Stimulated activated naive B cell treated with anti-CD40 and anti-IgM and Interleukin-4, amounts not matched to agents 10 μg/mL and 1 μg/mL and 100 μg/mL, for 72 hours (primary cell): ENCODE data around the gene DNAH5.
A peak's percentile ranks its signal among the peaks of the same experiment; 100 is the strongest.

Source experiments
- ATAC-seq, 2 donors: fragments of 150-1000 bp; cut with Tn5 transposase; replicated peaks; 2 replicates each; pipeline ENCODE4 v1.10.0; 2021; ENCODE audit warnings: moderate library complexity in 1 of 2
- DNase-seq: peaks from one replicate; pipeline ENCODE4 v3.0.0; 2021
- H3K27ac Mint-ChIP-seq: one replicate; pipeline ENCODE4 v1.8.0; 2022; ENCODE audit warnings: mild to moderate bottlenecking, mixed read lengths
- H3K27me3 Mint-ChIP-seq, 2 donors: one replicate each; pipeline ENCODE4 v1.8.0; 2022; ENCODE audit warnings: mixed read lengths in 2 of 2
- H3K36me3 Mint-ChIP-seq, 2 donors: one replicate each; pipeline ENCODE4 v1.8.0; 2022; ENCODE audit warnings: mixed read lengths in 2 of 2, mild to moderate bottlenecking in 1 of 2
- H3K4me1 Mint-ChIP-seq, 2 donors: one replicate each; pipeline ENCODE4 v1.8.0; 2022; ENCODE audit warnings: mixed read lengths in 2 of 2, mild to moderate bottlenecking in 1 of 2
- H3K4me3 Mint-ChIP-seq, 2 donors: one replicate each; pipeline ENCODE4 v1.8.0; 2022; ENCODE audit warnings: mild to moderate bottlenecking in 2 of 2, mixed read lengths in 2 of 2, moderate library complexity in 1 of 2
- H3K9me3 Mint-ChIP-seq, 2 donors: one replicate each; pipeline ENCODE4 v1.8.0; 2022; ENCODE audit warnings: mixed read lengths in 2 of 2, mild to moderate bottlenecking in 1 of 2

The DNAH5 gene

DNA sequence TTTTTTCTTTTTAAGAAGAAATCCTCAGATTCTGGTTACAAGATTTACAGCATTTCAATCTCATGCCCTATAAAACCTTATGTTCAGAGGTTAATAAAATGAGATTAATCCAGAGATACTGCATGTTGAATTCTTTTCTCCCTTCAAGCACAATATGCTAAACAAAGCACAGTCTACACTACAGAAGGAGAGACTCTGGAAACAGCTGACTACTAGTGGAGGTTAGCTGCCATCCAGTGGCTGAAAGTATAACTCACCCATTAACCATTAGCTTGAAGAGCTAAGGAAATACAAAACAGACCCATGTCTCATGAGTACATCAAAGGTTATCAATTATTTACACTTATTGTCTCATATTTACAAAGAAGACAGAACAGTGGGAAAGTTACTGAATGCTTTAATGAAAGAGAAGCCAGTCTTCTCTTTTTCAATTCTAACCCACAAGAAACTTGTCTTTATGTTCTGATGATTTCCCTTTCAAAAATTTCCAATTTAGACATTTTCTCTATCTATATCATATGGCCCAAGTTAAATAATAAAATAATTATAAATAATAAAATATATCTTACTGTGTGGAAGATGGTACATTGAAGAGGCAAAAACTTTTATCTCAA, 12.7 kb upstream of the DNAH5 start:
- H3K4me1 Mint-ChIP-seq, result no peaks in the 10 kb centered on the region
- ATAC-seq (peak; percentile 73 to 85), DNase-seq (no peak)
- H3K4me3 Mint-ChIP-seq, result no peak overlapping the region
- peaks cover 2 to 8% of the 10 kb centered on the region in 2 donors for H3K9me3 Mint-ChIP-seq
- peaks cover 4 to 15% of the 10 kb centered on the region in 2 donors for H3K27me3 Mint-ChIP-seq
- no peaks in the 10 kb centered on the region for H3K36me3 Mint-ChIP-seq
- no peak overlapping the region for H3K27ac Mint-ChIP-seq

DNA sequence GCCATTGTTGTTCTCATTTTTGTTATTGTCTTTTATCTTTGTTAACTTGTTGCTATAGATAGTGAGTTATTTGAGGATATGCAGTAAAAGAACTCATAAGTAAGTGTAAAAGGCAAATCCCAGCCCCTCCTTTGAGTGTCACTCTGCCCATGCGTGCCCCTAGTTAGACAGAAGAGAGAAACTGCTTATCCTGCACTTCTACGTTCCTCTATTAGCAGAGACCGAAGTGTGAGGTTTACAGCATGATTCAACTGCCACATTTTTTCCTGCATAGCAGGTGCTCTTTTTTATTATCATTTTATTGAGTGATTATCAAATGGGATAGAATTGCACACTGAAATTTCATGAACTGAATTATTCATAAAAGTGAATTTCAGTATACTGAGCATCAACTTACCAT, 12.0 kb upstream of the DNAH5 start:
- Mint-ChIP-seq H3K27me3 (peaks cover 6 to 12% of the 10 kb centered on the region in 2 donors), H3K9me3 (peaks cover 2 to 8% of the 10 kb centered on the region in 2 donors), H3K4me3 (no peak overlapping the region), H3K36me3 (no peaks in the 10 kb centered on the region), H3K27ac (no peak overlapping the region), H3K4me1 (no peaks in the 10 kb centered on the region)
- no peak for DNase-seq
- no peak for ATAC-seq

DNA sequence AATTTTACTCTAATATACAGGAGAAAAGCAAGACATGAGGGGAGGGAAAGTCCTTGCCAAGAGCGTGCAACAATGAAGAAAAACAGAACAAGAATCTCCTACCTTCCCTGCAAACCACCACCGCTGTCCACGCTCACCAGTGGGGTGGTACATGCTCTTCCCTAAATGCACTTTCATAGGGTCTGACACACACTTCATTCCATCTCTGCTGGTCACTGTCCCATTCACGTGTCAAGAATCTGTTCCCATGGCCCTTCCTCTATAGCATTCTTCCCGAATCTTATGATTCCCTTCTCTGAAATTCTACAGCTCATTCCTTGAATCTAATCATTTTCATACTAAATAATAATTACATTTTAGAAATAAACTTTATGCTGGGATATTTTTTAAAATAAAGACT, 11.4 kb upstream of the DNAH5 start:
- Mint-ChIP-seq H3K4me3 (no peak overlapping the region), H3K9me3 (peaks cover 2 to 8% of the 10 kb centered on the region in 2 donors), H3K4me1 (no peaks in the 10 kb centered on the region), H3K27me3 (peaks cover 6 to 12% of the 10 kb centered on the region in 2 donors), H3K36me3 (no peaks in the 10 kb centered on the region), H3K27ac (no peak overlapping the region)
- DNase-seq (no peak), ATAC-seq (no peak)

DNA sequence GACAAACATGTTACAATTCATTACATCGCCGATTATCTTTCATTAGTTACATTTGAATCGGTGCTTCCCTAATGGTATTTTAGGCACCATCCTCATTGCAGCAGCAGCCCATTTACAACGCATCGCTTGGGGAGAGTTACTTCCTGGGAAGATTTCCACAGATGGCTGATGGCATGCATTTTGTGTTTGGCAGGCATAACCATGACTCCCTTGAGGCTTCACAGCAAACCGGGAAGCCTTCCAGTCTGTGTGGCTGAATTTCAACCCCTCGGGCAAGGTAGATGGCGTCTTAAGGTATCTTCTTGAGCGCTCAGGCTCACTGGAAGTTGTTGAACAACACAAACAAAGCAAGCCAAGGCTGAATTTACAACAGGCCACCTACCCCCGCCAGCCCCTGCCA, 1.6 kb upstream of the DNAH5 start:
- Mint-ChIP-seq H3K4me3 (no peak overlapping the region), H3K9me3 (no peaks in the 10 kb centered on the region), H3K36me3 (no peaks in the 10 kb centered on the region), H3K27me3 (peaks cover 5 to 8% of the 10 kb centered on the region in 2 donors), H3K27ac (no peak overlapping the region), H3K4me1 (no peaks in the 10 kb centered on the region)
- ATAC-seq (no peak), DNase-seq (no peak)

DNA sequence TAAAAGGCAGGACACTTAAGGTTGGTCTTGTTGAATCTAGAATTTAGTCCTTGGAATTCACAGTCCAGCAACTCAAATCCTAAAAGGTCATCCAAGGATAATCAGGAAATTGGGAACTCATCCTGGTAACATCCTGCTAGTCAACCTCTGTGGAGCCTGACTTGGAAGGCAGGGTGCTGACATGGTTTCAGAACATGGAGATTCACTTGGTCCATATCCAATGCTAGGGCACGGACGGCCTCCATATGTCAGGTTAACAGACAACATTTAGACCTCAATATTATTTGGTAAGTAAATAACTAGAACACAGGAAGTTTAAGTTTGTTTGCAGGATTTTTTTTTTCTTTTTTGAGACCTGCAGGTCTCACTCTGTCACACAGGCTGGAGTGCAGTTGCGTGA, 783 bp upstream of the DNAH5 start:
- no peak for ATAC-seq
- Mint-ChIP-seq H3K27me3 (peaks cover 5% of the 10 kb centered on the region in 2 donors), H3K36me3 (no peaks in the 10 kb centered on the region), H3K4me3 (no peak overlapping the region), H3K27ac (no peak overlapping the region), H3K9me3 (no peaks in the 10 kb centered on the region), H3K4me1 (no peaks in the 10 kb centered on the region)
- DNase-seq, result no peak

DNA sequence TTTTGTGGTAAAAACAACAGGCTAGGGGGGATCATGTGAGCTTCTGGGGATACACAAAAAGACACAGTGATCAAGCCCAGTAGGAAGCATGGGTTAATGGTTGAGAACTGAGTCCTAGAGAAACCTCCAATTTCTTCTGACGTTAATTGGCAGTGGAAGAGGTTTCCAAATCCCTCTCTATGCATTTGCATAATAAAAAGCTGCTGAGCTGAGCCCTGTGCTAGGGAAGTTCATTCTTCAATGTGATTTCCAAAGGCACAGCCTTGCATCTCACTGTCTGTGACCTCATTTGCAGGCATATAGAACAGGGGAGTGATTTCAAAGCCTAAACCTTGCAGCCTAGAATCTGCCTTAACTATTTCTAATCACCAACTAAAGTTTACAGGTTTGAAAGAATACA, 812 bp downstream of the DNAH5 start:
- no peak overlapping the region for H3K27ac Mint-ChIP-seq
- DNase-seq, result no peak
- ATAC-seq, result peak in 1 of 2 donors; percentile 10
- H3K4me3 Mint-ChIP-seq, result no peak overlapping the region
- H3K36me3 Mint-ChIP-seq, result no peaks in the 10 kb centered on the region
- no peaks in the 10 kb centered on the region for H3K9me3 Mint-ChIP-seq
- no peaks in the 10 kb centered on the region for H3K4me1 Mint-ChIP-seq
- H3K27me3 Mint-ChIP-seq, result peaks cover 9 to 11% of the 10 kb centered on the region in 2 donors

DNA sequence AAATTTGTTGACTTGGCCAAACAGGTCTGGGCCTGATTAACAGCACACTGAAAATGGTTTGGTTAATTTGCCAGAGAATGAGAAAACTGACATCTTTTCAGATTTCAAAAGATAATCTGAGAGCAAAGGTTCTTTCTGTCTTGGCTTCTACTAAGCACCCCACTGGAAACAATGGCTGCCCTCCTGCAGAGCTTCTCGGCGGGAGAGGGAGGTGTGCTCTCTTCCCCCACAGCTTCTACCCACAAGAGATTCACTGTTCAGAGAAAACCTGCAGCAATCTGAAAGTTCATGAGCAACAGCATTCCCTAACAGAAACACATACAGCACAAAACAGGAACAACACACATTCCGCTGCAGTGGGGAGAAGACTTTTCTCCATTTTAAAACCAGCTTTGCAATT, 3.0 kb downstream of the DNAH5 start:
- Mint-ChIP-seq H3K9me3 (no peaks in the 10 kb centered on the region), H3K4me3 (no peak overlapping the region), H3K4me1 (no peaks in the 10 kb centered on the region), H3K36me3 (no peaks in the 10 kb centered on the region), H3K27ac (no peak overlapping the region), H3K27me3 (peaks cover 11% of the 10 kb centered on the region in 2 donors)
- DNase-seq (no peak), ATAC-seq (no peak)

DNA sequence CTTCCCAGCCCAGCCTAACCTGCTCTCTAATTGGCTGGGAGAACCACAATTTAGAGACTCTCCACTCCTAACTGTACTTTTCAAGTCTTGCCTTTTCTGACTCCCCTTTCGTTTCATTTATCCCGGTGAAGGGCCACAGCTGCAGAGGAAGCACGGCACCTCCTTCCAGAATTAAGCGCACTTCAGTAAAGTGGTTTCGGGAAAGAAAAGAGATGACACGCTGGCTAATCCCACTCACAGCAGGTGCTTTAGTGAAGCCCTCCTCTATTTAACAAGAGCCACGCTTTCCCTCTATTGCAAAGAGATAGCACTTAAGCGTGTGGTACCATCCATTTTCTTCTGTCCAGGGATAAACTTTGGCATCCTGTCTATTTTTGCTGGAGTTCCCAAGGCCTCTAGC, 4.8 kb downstream of the DNAH5 start:
- Mint-ChIP-seq H3K27ac (no peak overlapping the region), H3K4me1 (no peaks in the 10 kb centered on the region)
- ATAC-seq, result no peak

DNA sequence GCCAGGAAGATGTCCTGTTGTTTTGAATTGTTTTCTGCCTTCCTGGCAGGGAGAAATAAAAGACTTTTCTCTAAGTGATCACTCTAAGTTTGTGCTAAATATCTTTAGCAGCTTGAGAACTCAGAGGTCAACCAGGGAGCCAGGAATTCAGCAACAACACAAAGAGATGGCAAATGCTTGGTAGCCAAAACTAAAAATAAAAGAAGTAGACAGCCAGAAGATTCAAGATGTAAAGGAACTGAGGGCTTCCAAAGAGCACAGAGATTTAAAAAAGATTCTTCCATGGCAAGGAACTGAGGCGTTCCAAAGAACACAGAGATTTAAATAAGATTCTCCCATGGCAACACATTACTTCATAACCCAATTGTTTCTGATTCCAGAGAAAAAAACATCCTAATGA, 9.6 kb downstream of the DNAH5 start:
- DNase-seq (no peak), ATAC-seq (no peak)
- Mint-ChIP-seq H3K27ac (no peak overlapping the region), H3K36me3 (no peaks in the 10 kb centered on the region), H3K9me3 (peaks cover 6 to 8% of the 10 kb centered on the region in 2 donors), H3K4me3 (no peak overlapping the region), H3K27me3 (peaks cover 7 to 8% of the 10 kb centered on the region in 2 donors), H3K4me1 (no peaks in the 10 kb centered on the region)

More for the DNA sequence above, 4.8 kb downstream of the DNAH5 start:
- no peaks in the 10 kb centered on the region for H3K36me3 Mint-ChIP-seq
- peaks cover 11% of the 10 kb centered on the region in 2 donors for H3K27me3 Mint-ChIP-seq
- DNase-seq, result no peak
- no peak overlapping the region for H3K4me3 Mint-ChIP-seq
- H3K9me3 Mint-ChIP-seq, result no peaks in the 10 kb centered on the region

DNA sequence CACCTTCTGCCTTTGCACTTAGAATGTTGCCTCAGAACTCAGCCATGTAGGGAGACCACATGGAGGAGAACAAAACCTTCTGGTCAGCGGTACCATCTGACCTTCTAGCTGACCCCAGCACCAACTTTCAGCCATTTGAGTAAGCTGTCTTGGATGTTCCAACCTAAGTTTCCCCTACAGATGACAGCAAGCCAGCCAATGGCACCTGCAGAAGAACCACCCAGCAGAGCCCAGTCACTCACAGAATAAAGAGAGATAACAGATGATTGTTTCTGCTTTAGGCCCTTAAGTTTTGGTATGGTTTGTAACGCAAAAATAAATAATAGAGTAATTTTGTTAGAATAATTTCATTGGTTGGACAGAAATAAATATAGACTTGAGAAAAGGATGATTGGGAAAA, 10.4 kb downstream of the DNAH5 start:
- Mint-ChIP-seq H3K4me1 (no peaks in the 10 kb centered on the region), H3K9me3 (peaks cover 6 to 8% of the 10 kb centered on the region in 2 donors), H3K27me3 (peaks cover under 1 to 3% of the 10 kb centered on the region in 2 donors), H3K36me3 (no peaks in the 10 kb centered on the region), H3K4me3 (no peak overlapping the region), H3K27ac (no peak overlapping the region)
- ATAC-seq, result no peak
- no peak for DNase-seq

DNA sequence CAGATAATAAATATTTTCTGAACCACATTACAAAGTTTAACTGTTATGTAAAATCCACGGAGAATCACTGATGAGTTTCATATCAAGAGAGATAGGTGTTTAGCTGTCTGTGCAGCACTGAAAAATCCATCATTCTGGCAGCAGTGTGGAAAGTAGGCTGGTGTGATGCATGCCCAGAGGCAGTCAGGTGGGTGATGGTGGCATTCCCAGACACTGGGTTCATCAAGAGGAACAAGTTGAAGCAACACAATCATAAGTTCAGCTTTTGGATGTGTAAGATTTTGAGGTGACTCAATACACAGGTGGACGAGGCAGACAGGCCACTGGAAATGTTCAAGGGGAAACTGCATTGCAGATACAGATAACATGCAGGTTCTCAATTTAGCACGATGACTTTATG, 11.9 kb downstream of the DNAH5 start:
- DNase-seq (no peak), ATAC-seq (no peak)
- H3K27me3 Mint-ChIP-seq, result peaks cover 0 to 4% of the 10 kb centered on the region in 2 donors
- no peak overlapping the region for H3K4me3 Mint-ChIP-seq
- H3K27ac Mint-ChIP-seq, result no peak overlapping the region
- no peaks in the 10 kb centered on the region for H3K4me1 Mint-ChIP-seq
- peaks cover 6 to 8% of the 10 kb centered on the region in 2 donors for H3K9me3 Mint-ChIP-seq
- H3K36me3 Mint-ChIP-seq, result no peaks in the 10 kb centered on the region

DNA sequence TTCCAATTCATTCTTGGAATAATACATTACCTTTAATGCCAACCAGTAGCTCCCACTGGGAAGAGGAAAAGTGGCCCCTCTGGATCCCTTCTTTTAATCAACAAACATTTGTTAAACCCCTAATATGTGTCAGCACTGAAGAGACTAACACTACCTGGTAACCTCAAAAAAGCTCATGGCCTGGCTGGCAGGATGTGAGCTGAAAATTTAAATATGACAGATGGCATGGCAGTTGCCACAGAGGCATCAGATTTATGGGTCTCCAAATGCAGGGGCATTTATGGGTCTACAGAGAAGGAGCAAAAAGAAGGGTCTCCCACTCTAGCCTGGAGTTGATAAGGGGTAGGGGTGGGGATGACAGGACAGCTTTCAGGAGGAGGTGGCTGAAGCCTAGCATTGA, 12.5 kb downstream of the DNAH5 start:
- no peak overlapping the region for H3K4me3 Mint-ChIP-seq
- no peaks in the 10 kb centered on the region for H3K36me3 Mint-ChIP-seq
- no peak for ATAC-seq
- DNase-seq, result no peak
- H3K27me3 Mint-ChIP-seq, result peaks cover 0 to 4% of the 10 kb centered on the region in 2 donors
- H3K4me1 Mint-ChIP-seq, result no peaks in the 10 kb centered on the region
- no peak overlapping the region for H3K27ac Mint-ChIP-seq
- peaks cover 6 to 8% of the 10 kb centered on the region in 2 donors for H3K9me3 Mint-ChIP-seq

DNA sequence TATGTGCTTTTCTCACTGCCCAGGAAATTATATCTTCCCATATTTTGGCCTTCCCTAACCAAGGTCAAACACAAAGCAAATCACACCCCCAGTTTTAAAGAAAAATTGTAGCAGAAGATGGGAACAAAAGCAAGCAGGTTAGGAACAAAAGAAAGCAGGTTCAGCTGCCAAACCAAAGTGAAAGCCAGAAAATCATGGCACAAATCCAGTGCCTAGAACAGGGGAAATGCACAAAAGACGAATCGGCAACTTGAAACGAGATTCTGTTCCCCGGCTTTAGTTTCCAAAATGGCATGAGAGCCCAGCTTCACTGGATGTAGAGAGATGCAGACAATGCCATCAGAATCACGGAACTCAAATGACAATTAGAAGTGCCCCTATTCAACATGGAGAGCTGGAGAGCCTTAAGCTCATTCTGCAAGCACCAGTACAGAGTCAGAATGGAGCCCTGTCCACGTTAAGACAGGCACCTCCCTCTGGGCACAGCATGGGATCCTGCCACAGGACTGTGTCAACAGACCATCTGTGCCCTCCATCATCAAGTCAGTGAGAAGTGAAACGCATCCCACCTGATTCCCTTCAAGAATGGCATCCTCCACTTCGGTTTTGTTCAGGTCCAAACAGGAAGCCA, 13.8 kb downstream of the DNAH5 start:
- no peak for ATAC-seq
- no peaks in the 10 kb centered on the region for H3K36me3 Mint-ChIP-seq
- no peak for DNase-seq
- H3K4me1 Mint-ChIP-seq, result no peaks in the 10 kb centered on the region
- H3K27me3 Mint-ChIP-seq, result peaks cover 0 to 4% of the 10 kb centered on the region in 2 donors
- no peak overlapping the region for H3K27ac Mint-ChIP-seq
- H3K4me3 Mint-ChIP-seq, result no peak overlapping the region
- peaks cover 6 to 8% of the 10 kb centered on the region in 2 donors for H3K9me3 Mint-ChIP-seq

DNA sequence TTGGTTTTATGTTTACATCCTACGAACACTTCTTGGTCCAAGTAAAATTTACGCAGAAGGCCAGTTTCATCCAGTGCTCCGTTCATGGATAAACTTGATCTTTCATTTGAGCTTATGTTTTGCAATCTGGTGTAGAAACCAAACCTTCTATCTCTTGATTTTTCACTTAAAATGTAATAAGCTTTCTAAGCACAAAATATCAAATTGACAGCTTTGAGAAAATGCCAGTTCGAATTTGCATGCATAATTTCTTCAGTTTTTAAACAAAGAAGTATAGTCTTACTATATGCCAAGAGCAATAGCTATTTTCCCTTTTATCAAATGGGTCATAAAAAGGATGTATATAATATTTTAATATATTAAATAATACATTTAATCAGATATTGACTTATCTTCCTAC, 17.8 kb downstream of the DNAH5 start:
- H3K27me3 Mint-ChIP-seq, result peaks cover 0 to 4% of the 10 kb centered on the region in 2 donors
- H3K4me3 Mint-ChIP-seq, result no peak overlapping the region
- no peaks in the 10 kb centered on the region for H3K4me1 Mint-ChIP-seq
- H3K27ac Mint-ChIP-seq, result no peak overlapping the region
- DNase-seq (no peak), ATAC-seq (no peak)
- H3K9me3 Mint-ChIP-seq, result peaks cover 0 to 1% of the 10 kb centered on the region in 2 donors
- H3K36me3 Mint-ChIP-seq, result no peaks in the 10 kb centered on the region

DNA sequence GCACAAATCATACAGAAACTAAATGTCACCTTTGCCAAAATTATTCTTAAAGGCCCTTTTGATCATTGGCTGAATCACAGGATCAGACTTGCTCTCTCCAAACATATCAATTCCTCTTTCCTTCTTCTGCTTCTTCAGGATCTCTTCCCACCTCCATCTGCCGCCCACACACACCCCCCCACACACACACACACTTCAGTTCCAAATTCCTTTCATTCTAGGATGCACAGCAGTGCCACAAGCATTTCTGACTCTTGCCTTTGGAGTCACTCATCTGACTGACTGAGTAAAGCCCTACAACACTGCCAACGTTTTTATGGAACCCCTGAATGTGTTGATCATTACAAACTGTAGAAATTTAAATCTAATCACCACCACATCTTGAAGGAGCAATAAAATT, 22.9 kb downstream of the DNAH5 start:
- Mint-ChIP-seq H3K27me3 (peaks cover 4 to 5% of the 10 kb centered on the region in 2 donors), H3K4me3 (no peak overlapping the region), H3K4me1 (no peaks in the 10 kb centered on the region), H3K27ac (no peak overlapping the region), H3K9me3 (no peaks in the 10 kb centered on the region), H3K36me3 (no peaks in the 10 kb centered on the region)
- no peak for DNase-seq
- no peak for ATAC-seq
